Calu3 (cell line): ENCODE results near the gene HEATR5A. TPM values are rescaled to one million over a fixed set of nuclear protein-coding genes. Genes with fewer than 3 reads are reported as not detected.

Experiments used
- BruUV-seq: library from RNA; stranded (reverse); fragments of 400-500 nt; replicated peaks from 2 replicates; lab custom pipeline; 2021; lab: Mats Ljungman, UMichigan
- CTCF ChIA-PET: fragments of 300-600 bp; sonication (Branson Sonifier 250); formaldehyde crosslinking; loops from one replicate; lab custom pipeline; 2022; ENCODE audit warnings: antibody characterized with exemption; lab: Charles Lee
- DNase-seq: peaks from one replicate; pipeline ENCODE4 v3.0.0; 2022
- H3K27ac Mint-ChIP-seq: one replicate; pipeline ENCODE4 v1.8.0; 2022; ENCODE audit warnings: mixed read lengths; ENCODE audit not compliant: unreplicated experiment
- H3K27me3 Mint-ChIP-seq: one replicate; pipeline ENCODE4 v1.8.0; 2022; ENCODE audit warnings: mixed read lengths; ENCODE audit not compliant: unreplicated experiment
- H3K36me3 Mint-ChIP-seq: one replicate; pipeline ENCODE4 v1.8.0; 2022; ENCODE audit warnings: mild to moderate bottlenecking, moderate library complexity, mixed read lengths; ENCODE audit not compliant: insufficient read depth, unreplicated experiment
- H3K4me1 Mint-ChIP-seq: one replicate; pipeline ENCODE4 v1.8.0; 2022; ENCODE audit warnings: mild to moderate bottlenecking, low read depth, mixed read lengths; ENCODE audit not compliant: unreplicated experiment
- H3K4me3 Mint-ChIP-seq: one replicate; pipeline ENCODE4 v1.8.0; 2022; ENCODE audit warnings: mild to moderate bottlenecking, low read depth, moderate library complexity, mixed read lengths; ENCODE audit not compliant: unreplicated experiment
- H3K9me3 Mint-ChIP-seq: one replicate; pipeline ENCODE4 v1.8.0; 2022; ENCODE audit warnings: low read depth, mixed read lengths; ENCODE audit not compliant: unreplicated experiment
- intact Hi-C: fragments of 100-400 bp; cut with micrococcal nuclease; formaldehyde crosslinking; loops from one replicate; pipeline ENCODE4 v1.10.0; 2022; ENCODE audit not compliant: unreplicated experiment
- total RNA-seq: library from RNA; stranded (reverse); gene quantifications from 2 replicates; pipeline ENCODE4 v1.2.3, GENCODE V29; 2022
- TF ChIP-seq, protein P1 (sequence below): fragments of 200-600 bp; IDR thresholded peaks from one replicate; pipeline ENCODE4 v1.8.0; 2022; ENCODE audit warnings: antibody characterized with exemption; ENCODE audit not compliant: unreplicated experiment

HEATR5A gene
- total RNA-seq, 1 experiment from 2014 or later = 28.9 TPM

DNA sequence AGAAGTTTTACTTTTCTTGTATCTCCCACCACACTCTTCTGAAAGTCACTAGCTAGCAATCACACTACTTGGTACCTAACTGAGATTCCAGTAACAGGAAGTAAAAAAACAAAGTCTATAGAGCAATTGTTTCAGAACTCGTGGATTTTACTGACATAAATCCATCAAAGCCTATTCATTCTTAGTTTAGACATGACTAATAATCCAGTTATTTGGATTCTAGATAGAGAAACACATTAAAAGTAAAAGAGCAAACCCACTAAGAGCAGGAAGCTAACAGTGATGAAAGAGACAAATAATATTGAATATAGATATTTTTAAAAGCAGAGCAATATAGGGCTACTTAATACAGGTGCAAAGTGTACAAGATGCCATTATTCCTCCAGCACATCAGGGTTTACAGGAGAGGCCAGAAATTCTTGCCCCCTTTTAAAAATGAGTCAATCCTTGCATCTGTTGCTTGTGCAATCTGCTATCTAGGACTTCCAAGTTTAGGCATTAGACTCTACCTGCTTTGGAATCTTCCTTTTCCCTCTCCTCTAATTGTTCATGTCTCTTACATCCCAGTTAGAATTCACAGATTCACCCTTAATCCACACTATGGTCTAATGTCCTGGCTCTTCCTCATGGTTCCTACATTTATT lies 6.0 kb downstream of the HEATR5A start:
- Mint-ChIP-seq H3K27ac (peak overlapping the region; percentile 43), H3K36me3 (peaks cover under 1% of the 10 kb centered on the region), H3K27me3 (no peaks in the 10 kb centered on the region), H3K4me1 (peaks cover 20% of the 10 kb centered on the region), H3K9me3 (no peaks in the 10 kb centered on the region), H3K4me3 (peak overlapping the region; percentile 8)
- no TSS peak for BruUV-seq
- TF ChIP-seq, protein P1, sequence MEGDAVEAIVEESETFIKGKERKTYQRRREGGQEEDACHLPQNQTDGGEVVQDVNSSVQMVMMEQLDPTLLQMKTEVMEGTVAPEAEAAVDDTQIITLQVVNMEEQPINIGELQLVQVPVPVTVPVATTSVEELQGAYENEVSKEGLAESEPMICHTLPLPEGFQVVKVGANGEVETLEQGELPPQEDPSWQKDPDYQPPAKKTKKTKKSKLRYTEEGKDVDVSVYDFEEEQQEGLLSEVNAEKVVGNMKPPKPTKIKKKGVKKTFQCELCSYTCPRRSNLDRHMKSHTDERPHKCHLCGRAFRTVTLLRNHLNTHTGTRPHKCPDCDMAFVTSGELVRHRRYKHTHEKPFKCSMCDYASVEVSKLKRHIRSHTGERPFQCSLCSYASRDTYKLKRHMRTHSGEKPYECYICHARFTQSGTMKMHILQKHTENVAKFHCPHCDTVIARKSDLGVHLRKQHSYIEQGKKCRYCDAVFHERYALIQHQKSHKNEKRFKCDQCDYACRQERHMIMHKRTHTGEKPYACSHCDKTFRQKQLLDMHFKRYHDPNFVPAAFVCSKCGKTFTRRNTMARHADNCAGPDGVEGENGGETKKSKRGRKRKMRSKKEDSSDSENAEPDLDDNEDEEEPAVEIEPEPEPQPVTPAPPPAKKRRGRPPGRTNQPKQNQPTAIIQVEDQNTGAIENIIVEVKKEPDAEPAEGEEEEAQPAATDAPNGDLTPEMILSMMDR = no peak
- CTCF ChIA-PET = interaction anchor here (1.3 kb wide), 1 partner anchor 35 kb away, joined by 4 read pairs; no protein-coding TSS in a partner anchor
- intact Hi-C loops = no loop called here
- DNase-seq = no peak

DNA sequence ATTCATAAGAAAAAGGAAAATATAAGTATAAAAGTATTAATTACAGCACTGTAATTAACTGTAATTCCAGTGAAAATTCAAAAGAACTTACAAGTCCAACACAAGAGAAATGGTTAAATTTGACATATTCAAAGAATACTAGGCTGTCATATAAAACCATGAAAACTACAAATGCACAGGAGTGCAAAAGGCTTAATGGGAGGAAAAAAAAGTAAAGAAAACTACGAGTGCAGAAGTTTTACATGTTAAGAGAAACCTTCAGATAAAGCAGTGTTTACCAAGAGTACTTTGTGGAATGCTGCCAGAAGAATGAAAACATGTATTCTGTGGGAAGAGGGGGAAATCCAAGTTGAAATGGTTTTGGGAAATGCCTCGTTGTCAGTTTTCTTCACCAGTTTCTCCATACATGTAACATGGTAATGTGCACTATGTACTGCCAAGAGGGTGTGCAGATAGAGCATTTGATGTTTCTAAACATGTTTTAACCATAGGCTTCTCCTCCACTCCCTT lies 9.1 kb downstream of the HEATR5A start:
- Mint-ChIP-seq H3K9me3 (no peaks in the 10 kb centered on the region), H3K4me3 (no peak overlapping the region), H3K27ac (no peak overlapping the region), H3K27me3 (no peaks in the 10 kb centered on the region), H3K4me1 (peaks cover 20% of the 10 kb centered on the region), H3K36me3 (no peaks in the 10 kb centered on the region)
- CTCF ChIA-PET = no interaction called here
- TF ChIP-seq, protein P1 = no peak
- BruUV-seq = no TSS peak
- no peak for DNase-seq
- intact Hi-C loops = no loop called here

DNA sequence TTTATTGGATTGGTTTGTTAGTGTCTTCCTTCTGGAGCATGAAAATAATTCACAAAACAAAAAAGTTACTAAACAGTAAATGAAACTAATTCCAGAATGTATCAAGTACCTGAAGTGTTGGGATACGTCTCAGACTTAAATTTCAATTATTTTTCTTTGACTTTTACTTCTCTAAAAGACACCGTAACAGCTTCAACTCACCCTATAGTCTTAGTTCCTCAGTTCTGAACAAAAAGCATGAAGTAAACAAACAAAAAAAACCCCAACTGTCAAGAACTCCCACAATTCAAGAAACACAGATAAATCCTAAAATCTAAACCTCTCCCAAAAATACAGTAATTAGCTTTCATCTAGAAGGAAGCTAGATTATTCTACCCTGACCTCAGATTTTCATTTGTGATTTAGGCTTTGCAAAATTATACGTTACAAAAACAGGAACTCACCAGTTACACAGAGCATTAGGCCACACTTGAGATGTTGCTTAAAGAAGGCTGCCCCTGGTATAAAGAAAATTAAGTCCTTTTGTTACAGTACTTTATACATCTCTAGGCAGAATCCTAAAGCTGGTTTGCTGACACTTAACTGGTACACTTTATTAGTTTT lies 10.2 kb downstream of the HEATR5A start:
- Mint-ChIP-seq H3K27ac (no peak overlapping the region), H3K4me1 (peaks cover 16% of the 10 kb centered on the region), H3K4me3 (no peak overlapping the region), H3K27me3 (no peaks in the 10 kb centered on the region), H3K9me3 (no peaks in the 10 kb centered on the region), H3K36me3 (no peaks in the 10 kb centered on the region)
- CTCF ChIA-PET = no interaction called here
- BruUV-seq = no TSS peak
- TF ChIP-seq, protein P1 = no peak
- no peak for DNase-seq
- intact Hi-C loops = no loop called here

DNA sequence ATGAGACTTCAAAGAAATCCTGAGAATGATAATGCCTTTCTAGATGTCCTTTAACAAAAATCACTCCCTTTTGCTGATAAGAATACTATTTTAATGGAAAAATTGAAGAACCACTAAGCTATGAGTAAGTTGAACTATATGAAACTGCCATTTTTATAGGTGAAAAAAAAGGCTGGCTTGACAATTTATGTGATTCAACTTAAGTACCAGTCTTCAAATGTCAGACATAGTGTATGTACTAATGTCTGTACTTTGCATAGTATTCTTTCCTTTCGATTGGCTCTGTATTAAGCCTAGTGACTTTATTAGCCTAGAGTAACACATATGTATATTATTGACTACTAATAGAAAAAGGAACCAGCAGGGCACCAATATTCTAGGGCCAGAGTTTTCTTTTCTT lies 11.9 kb downstream of the HEATR5A start:
- Mint-ChIP-seq H3K4me3 (no peak overlapping the region), H3K36me3 (no peaks in the 10 kb centered on the region), H3K4me1 (no peaks in the 10 kb centered on the region), H3K27me3 (no peaks in the 10 kb centered on the region), H3K27ac (no peak overlapping the region), H3K9me3 (no peaks in the 10 kb centered on the region)
- CTCF ChIA-PET = no interaction called here
- TF ChIP-seq, protein P1 = no peak
- DNase-seq = no peak
- intact Hi-C loops = no loop called here
- BruUV-seq = no TSS peak
